GM19025 (cell line): ENCODE results near the gene ZNF189.
A peak's percentile ranks its signal among the peaks of the same experiment; 100 is the strongest.

Experiments used
- ATAC-seq: cut with Tn5 transposase; IDR thresholded peaks from one replicate; pipeline ENCODE4 v1.9.1; 2021; ENCODE audit warnings: mild to moderate bottlenecking, low read depth, moderate library complexity; ENCODE audit not compliant: unreplicated experiment

ZNF189 gene

DNA sequence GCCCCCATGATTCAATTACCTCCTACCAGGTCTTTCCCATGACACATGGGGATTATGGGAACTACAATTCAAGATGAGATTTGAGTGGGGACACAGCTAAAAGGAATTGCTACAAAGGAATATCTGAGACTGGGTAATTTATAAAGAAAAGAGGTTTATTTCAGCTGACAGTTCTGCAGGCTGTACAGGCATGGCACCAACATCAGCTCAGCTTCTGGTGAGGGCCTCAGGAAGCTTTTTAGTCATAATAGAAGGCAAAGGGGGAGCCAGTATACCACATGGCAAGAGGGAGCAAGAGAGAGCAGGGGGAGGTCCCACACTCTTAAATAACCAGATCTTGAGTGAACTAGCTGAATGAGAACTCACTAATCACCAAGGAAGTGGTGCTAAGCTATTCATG lies 48.1 kb downstream of the ZNF189 start:
- no peak for ATAC-seq

GRCh38 chr9:101448680-101449070 lies 50.0 kb downstream of the ZNF189 start:
- no peak for ATAC-seq

DNA sequence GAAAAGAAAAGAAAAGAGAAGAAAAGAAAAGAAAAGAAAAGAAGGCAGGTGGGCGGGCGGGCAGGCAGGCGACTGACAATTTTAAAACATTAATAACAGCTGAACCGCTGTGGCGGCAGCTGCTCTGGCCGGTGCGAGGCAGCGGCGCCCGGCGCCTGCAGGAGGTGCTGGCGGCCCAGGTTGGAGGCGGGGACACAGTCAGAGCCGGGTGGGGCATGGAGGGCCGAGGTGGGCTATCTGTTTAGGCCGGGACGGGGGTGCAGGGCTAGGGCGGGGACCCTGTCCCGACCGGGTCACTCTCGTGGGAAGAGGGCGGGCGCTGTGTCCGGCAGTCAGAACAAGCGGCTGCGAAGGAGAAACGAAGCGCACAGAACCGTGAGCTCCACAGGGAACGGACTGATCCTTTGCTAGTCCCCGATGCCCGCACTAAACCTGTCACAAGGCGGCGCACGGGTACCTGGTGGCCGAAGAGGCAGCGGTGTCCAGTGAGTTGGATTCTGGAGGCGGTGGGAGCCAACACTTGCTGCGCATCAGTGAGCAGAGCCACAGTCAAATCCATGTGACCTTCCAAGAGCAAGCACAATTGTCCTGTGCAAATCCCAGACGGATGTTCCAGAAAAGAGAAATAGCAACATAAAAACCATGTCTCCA lies 50.5 kb downstream of the ZNF189 start:
- peak; percentile 93 for ATAC-seq

DNA sequence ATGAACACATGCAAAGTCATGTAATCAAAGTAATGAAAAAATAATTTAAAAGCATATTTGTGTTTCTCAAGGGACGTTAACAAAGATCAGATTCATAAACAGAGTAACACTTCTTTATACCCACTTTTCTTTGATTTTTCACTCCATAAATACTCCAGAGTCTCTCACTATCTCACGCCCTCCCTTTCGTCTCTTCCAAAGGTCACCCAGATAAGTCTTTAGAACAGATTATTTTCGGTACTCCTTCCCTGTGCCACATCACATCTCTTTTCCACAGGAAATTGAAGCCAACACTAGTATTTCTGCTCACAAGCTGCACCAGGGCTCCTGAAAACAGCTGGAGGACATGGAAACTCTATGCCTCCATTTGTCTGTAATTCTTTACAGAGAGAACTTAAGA lies 52.3 kb downstream of the ZNF189 start:
- no peak for ATAC-seq

DNA sequence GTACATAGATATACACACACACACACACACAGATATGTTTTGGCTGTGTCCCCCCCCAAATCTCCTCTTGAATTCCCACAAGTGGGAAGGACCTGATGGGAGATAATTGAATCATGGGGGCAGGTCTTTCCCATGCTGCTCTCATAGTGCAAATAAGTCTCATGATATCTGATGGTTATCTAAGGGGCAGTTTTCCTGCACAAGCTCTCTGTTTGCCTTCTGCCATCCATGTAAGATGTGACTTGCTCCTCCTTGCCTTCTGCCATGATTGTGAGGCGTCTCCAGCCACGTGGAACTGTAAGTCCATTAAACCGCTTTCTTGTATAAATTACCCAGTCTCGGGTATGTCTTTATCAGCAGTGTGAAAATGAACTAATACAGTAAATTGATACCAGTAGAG lies 52.8 kb downstream of the ZNF189 start:
- ATAC-seq, result no peak

GRCh38 chr9:101453776-101454570 lies 55.3 kb downstream of the ZNF189 start:
- no peak for ATAC-seq

DNA sequence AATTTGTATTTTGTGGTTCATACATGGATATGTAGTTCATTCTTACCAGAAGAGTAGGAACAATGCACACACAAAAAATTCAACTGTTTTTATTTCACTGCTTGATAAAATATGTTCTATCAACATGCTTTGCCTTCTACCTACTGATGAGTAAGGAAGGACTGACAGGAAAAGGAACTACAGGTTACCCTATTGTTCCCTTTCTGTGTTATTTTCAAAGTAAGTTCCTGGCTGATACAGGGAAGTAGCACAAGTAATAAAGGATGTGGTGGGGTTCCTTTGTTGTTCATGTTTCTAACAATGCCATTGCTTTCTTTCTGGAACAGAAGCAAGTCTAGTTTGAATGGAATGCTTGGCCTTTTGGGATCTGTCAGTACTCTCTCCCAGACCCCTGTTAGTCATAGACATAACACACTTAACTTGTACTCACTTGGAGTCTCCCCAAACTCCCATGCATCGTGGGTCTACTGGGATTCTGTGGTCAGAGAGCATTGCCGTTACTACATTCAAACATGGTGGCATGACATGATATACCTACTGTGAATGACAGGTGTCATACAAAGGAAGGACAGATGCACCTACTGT lies 57.1 kb downstream of the ZNF189 start:
- ATAC-seq, result no peak

- no peak for ATAC-seq
Measured at GRCh38 chr9:101457003-101457402, 58.4 kb downstream of the ZNF189 start.

GRCh38 chr9:101458963-101459631 lies 60.4 kb downstream of the ZNF189 start:
- peak; percentile 85 for ATAC-seq
